ENCODE data around the gene COPS8. TPM values are rescaled to one million over a fixed set of nuclear protein-coding genes. Genes with fewer than 3 reads are reported as not detected.

Gene COPS8
- total and polyA plus RNA-seq, 2 of the 8 experiments (the other 6 are each of a cell fraction or from before 2014, with no cell fraction given) = 59.3 to 67.5 TPM

- CTCF ChIA-PET (ENCODE audit: partially characterized antibody) = interaction anchor here (0.9 to 2.2 kb wide), 9 partner anchors 17 to 759 kb away, joined by 3 to 7 read pairs (median 4); partner anchors contain the start of gene COPS8
These were observed 17.6 kb upstream of the COPS8 start for GRCh38 chr2:237068005-237068576.

More at GRCh38 chr2:237068005-237068576, 17.6 kb upstream of the COPS8 start:
- Histone ChIP-seq H3K36me3 (ENCODE audit: control insufficient read depth in 2 of 4, insufficient read depth in 4 of 4, low read length in 3 of 4) (no peaks in the 10 kb centered on the region), H3K4me3 (ENCODE audit: extremely low read depth in 1 of 4, insufficient read depth in 2 of 4, low read depth in 3 of 4, low read length in 4 of 4) (no peak overlapping the region), H3K27ac (ENCODE audit: low read depth, low read length) (no peak overlapping the region), H3K23me2 (ENCODE audit: low read depth, low read length) (no peaks in the 10 kb centered on the region), H3K4me2 (ENCODE audit: insufficient read depth in 1 of 2, low read depth in 2 of 2, low read length in 2 of 2) (no peak overlapping the region), H3K56ac (replicated peaks; ENCODE audit: insufficient read length, low read depth, low read length) (no peak overlapping the region), H2AK5ac (ENCODE audit: low read depth, low read length) (no peak overlapping the region), H4K5ac (ENCODE audit: insufficient read length, low read depth, low read length) (no peak overlapping the region), H3K9ac (replicated peaks in 1 of 4; ENCODE audit: extremely low read depth in 1 of 4, low read depth in 3 of 4, low read length in 3 of 4) (no peak overlapping the region), H3K9me3 (ENCODE audit: insufficient read depth in 2 of 2, low read depth in 1 of 2, low read length in 1 of 2) (no peaks in the 10 kb centered on the region), H4K91ac (replicated peaks; ENCODE audit: insufficient read length, low read length) (no peak overlapping the region), H2BK120ac (replicated peaks; ENCODE audit: low read depth, low read length) (no peak overlapping the region), H2BK20ac (ENCODE audit: low read length) (no peak overlapping the region), H3K4ac (replicated peaks; ENCODE audit: insufficient read length, low read depth, low read length) (no peak overlapping the region), H3K27me3 (replicated peaks in 1 of 4; ENCODE audit: control insufficient read depth in 3 of 4, extremely low read depth in 1 of 4, insufficient read depth in 3 of 4, low read length in 3 of 4) (no peaks in the 10 kb centered on the region), H4K8ac (ENCODE audit: extremely low read depth, insufficient read depth, low read length) (no peak overlapping the region), H2AFZ (ENCODE audit: low read length) (no peak overlapping the region), H3K79me1 (ENCODE audit: low read depth, low read length) (no peaks in the 10 kb centered on the region), H3K23ac (ENCODE audit: insufficient read length) (no peak overlapping the region), H2BK12ac (ENCODE audit: low read depth, low read length) (no peak overlapping the region), H2BK15ac (ENCODE audit: low read length) (no peak overlapping the region), H2BK5ac (ENCODE audit: low read depth, low read length) (no peak overlapping the region), H3K4me1 (replicated peaks in 1 of 4; ENCODE audit: control insufficient read depth in 3 of 4, insufficient read depth in 4 of 4, low read length in 3 of 4) (no peaks in the 10 kb centered on the region), H3K79me2 (ENCODE audit: control insufficient read depth in 1 of 2, insufficient read depth in 2 of 2, low read length in 2 of 2) (no peaks in the 10 kb centered on the region), H3K18ac (ENCODE audit: extremely low read depth, low read length) (no peak overlapping the region), H3K14ac (ENCODE audit: insufficient read length) (no peak overlapping the region), H4K20me1 (replicated peaks in 1 of 2; ENCODE audit: control insufficient read depth in 1 of 2, insufficient read depth in 2 of 2, low read length in 2 of 2) (no peaks in the 10 kb centered on the region)
- no peak for DNase-seq (ENCODE audit: low read depth in 1 of 2, low spot score in 2 of 2)
- POLR2A ChIA-PET (ENCODE audit: partially characterized antibody) = no interaction called here
- TF ChIP-seq RBBP5 (IDR thresholded peaks at IDR 0.05; ENCODE audit: borderline replicate concordance, low read depth, low read length) (no peak), KDM1A (IDR thresholded peaks at IDR 0.05; ENCODE audit: borderline replicate concordance, low read length) (no peak)
- WGBS, 2 experiments (ENCODE audit: extremely low coverage in 1 of 2, insufficient coverage in 1 of 2, insufficient read length in 1 of 2, insufficient replicate concordance in 2 of 2, low coverage in 1 of 2, low lambda C conversion rate in 2 of 2, missing lambda C conversion rate in 1 of 2) = 94% methylated on average over 3 of the region's 3 CpGs; no CpG with 5 or more reads in 1 of the 2 experiments
- FAIRE-seq = no peak

Data from H1 (cell line).